COLO668 (cell line): ENCODE results near the gene RPUSD3.
"Not testable (repeated sequence)": the region's sequence is repeated elsewhere in the genome, so short reads cannot be mapped to it uniquely, and the experiment has no call there.

Experiments used
- DNase-seq: peaks from one replicate; lab custom pipeline; 2025; ENCODE audit not compliant: unreplicated experiment; lab: John Stamatoyannopoulos, UW

RPUSD3 gene

GRCh38 chr3:9866639-9867038, 22.8 kb upstream of the RPUSD3 start:
- DNase-seq, result no peak

- not testable (repeated sequence) for DNase-seq
These were observed 21.4 kb upstream of the RPUSD3 start for GRCh38 chr3:9865125-9865637.

DNA sequence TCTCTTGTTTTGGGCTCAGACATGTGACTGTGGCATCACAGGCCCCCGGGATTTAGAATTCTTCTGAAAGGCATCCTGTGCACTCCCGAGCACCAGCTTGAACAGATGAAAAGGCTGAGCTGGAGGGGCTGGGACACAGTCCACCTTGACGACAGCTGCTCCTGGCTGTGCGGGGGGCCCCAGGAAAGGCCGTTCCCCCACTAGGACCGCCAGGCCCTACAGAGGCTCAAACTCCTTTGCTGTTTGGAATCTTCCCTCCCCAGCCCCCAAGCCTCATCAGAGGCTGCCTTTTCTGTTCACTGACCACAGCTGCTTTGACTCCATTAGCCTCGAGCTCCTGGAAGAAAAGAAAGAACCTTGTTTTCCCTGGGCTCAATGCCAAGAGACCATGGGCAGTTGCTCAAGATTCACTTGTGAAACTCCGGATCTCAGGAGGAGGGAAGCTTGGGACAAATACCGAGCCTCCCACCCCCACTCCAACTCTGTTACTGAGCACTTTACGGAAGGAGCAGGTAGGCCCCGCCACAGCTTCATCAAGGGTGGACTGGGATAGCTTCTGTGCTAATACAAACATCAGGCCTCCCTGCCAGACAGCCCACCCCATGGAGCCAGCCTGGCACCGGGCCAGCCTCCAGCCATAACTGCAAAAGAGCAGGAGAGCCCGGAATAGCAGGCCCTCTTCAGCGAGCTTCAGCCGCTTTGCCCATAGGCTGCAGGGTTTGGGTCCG, 20.6 kb upstream of the RPUSD3 start:
- DNase-seq, result peak; percentile 49

DNA sequence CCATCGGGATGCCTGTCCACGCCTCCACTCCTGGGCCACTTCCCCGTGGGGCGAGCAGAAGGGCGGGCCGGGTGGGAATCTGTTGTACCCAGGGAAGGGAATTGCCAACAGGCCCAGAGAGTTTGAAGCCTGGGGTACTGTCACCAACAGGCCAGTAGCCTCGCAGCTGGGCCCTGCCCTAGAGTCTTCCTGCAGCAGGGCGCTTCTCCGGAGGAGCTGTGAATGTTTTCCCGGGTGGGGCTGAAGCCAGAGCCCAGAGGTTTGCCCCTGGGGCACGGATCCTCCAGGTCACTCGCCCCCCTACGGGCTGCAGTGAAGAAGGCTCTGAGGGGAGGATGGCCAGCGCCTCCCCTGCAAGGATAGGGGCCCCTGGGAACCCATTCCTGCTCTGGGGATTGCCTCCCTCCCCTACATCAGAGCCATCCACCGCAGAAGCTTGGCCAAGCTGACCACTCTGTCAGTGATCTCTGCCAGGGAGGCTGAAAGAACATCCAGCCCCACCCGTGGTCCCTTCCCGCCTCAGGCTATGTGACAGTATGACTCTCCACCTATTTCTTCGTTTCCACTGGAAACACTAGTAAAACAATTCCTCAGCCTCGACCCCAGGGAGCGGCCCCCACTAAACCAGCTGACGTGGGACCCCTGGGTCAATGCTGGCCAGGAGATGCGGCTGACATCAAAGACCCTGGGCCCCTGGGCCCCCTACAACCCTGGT, 19.4 kb upstream of the RPUSD3 start:
- no peak for DNase-seq

DNA sequence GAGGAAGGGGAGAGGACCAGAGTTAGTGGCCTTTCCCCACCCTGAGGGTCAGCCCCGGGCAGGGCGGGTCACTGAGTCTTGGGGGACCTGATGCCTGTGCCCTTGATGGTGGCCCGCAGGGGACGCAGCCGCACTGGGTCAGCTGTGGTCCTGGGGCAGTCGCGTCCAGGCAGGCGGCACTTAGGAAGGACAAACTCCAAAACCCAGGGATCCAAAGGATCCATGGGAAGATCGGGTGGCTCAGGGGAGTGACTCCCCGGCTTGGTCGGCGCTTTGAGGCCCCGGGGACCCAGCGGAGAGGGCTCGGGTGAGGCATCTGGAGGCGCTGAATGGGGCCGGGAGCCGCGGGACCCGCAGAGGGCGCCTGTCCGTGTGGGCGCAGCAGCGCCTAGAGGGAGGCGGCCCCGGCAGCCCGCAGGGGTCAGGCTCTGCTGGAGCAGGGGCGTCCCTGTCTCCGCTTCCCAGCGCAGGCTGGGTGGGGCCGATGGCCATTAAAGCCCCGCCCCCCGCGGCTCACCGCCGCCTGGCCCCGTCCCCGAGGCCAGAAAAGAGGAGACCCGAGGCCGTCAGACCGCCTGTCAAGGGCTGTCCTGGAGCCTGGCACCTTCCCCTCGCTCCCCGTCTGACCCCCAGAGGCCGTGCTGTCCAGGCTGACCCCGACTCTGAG, 18.7 kb upstream of the RPUSD3 start:
- peak; percentile 71 for DNase-seq

GRCh38 chr3:9861626-9862130, 17.9 kb upstream of the RPUSD3 start:
- no peak for DNase-seq

- DNase-seq, result no peak
These were observed 17.4 kb upstream of the RPUSD3 start for GRCh38 chr3:9861201-9861600.

GRCh38 chr3:9859530-9860025, 15.8 kb upstream of the RPUSD3 start:
- DNase-seq, result no peak

GRCh38 chr3:9855594-9855993, 11.8 kb upstream of the RPUSD3 start:
- DNase-seq, result no peak

- DNase-seq, result not testable (repeated sequence)
These were observed 10.6 kb upstream of the RPUSD3 start for GRCh38 chr3:9854291-9854940.

- no peak for DNase-seq
These were observed 8.7 kb upstream of the RPUSD3 start for GRCh38 chr3:9852528-9852927.

DNA sequence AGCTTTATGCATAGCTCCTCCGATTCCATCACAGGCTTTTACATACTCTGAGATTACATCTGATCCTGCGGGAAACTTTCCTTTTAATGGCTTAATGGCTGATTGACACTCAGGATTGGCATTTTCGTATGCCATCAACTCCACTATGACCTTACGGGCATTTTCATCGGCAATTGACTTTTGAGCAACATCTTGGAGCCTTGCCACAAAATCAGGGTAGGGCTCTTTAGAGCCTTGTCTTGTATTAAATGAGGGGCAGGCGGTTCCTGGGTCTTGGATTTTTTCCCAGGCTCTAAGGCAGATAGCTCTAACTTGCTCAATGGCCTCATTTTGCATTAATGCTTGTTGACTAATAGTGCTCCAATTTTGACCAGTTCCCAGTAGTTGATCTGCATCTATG, 8.1 kb upstream of the RPUSD3 start:
- DNase-seq, result not testable (repeated sequence)

GRCh38 chr3:9851383-9851782, 7.6 kb upstream of the RPUSD3 start:
- not testable (repeated sequence) for DNase-seq

DNA sequence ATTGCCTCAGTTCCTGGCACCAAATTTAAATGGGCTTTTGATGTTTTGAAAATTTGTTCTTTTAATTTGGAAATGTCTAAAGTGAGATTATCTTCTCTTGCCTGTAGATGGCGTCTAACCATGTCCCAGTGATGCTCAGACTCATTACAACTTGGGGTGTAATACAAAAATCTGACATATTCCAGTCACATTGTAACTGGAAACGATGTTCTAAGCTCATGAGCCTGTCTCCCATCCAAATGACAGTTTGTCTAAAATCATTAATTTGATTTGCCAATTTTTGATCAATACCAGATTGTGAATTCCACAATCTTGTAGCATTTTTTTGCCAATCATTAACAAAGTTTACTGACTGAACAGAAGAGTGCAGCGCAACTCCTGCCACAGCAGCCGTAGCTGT, 5.1 kb upstream of the RPUSD3 start:
- not testable (repeated sequence) for DNase-seq

DNA sequence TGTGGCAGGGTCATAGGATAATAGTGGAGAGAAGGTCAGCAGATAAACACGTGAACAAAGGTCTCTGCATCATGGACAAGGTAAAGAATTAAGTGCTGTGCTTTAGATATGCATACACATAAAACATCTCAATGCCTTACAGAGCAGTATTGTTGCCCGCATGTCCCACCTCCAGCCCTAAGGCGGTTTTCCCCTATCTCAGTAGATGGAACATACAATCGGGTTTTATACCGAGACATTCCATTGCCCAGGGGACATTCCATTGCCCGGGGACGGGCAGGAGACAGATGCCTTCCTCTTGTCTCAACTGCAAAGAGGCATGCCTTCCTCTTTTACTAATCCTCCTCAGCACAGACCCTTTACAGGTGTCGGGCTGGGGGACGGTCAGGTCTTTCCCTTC, 4.1 kb upstream of the RPUSD3 start:
- not testable (repeated sequence) for DNase-seq

DNA sequence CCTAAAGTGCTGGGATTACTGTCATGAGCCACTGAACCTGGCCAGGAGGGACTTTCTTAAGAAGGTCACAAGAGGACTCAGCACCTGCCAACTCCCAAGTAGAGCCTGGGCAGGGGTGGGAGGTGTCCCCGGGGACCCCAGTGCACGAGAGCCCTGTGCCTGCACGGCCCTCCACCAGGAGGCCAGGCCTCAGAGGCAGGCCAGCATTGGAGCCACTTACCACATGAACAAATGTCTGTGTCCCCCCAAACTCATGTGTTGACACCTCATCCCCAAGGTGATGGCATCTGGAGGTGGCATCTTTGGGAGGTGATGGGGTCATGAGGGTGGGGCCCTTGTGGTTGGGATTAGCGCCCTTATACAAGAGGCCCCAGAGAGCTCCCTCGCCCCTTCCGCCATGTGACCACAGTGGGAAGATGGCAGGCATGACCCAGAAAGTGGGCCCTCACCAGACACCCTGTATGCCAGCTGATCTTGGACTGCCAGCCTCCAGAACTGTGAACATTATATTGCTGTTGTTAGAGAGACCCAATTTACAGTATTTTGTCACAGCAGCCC, 3.2 kb upstream of the RPUSD3 start:
- no peak for DNase-seq

DNA sequence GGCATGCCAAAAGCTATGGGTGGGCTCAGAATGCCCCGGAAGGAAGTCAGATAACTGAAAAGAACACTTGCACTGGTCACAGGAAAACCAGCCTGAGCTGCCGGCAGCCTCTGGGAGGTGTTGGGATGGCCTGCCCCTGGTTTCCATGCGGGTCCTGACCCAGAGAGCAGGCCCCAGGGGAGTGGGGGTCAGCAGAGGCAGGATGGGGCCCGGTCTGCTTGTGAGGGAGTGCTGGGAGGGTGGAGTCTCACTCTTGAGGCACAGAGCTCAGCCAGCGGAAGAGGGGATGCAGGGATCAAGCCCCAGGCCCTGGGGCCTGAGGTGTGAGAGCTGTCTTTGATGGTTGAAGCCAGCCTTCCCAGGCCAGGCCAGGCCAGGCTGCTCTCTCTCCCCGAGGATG, 2.4 kb upstream of the RPUSD3 start:
- DNase-seq, result no peak

- DNase-seq, result no peak
These were observed 2.8 kb downstream of the RPUSD3 start for GRCh38 chr3:9841015-9841414.

- no peak for DNase-seq
These were observed 5.0 kb downstream of the RPUSD3 start for GRCh38 chr3:9838856-9839255.

DNA sequence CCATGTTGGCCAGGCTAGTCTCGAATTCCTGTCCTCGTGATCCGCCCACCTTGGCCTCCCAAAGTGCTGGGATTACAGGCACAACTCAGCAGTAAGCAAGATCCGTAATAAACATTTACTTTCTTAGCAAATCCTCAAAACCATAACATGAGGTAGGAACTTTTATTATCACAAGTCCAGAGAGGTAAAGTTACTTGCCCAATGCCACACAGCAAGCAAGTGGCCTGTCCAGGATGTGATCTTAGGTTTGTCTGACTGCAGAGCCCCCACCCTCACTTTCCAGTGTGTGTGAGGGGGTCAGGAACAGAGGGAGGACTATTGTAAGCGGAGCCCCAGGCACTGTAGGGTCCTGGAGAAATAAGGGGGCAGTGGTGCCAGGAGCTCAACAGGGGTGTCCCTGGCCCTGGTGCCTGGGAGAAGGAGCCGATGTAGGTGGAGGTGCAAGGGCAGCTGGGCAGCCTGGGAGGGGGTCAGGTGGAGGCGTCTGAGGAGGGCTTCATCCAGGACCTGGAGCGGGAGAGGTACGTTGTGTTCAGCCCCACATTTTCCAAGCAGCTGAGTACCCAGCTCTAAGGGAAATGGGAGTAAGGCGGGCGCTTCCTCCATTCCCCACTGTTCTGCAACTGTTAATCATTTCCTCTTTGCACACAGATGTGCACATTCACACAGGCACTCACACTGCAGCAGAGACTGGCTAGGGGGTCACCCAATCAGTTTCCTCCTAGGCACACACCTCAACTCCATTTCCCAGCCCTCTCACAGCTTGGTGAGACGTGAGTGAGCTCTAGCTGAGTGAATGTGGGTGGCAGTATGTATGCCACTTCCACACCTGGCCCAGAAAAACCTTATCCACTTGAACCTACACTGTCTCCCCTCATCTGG, 5.9 kb downstream of the RPUSD3 start:
- no peak for DNase-seq
